HG03378 (cell line): ENCODE measurements around the gene BNC2.

ENCODE experiments used
- ATAC-seq: cut with Tn5 transposase; IDR thresholded peaks from one replicate; pipeline ENCODE4 v1.9.1; 2021; ENCODE audit warnings: mild to moderate bottlenecking, moderate library complexity; ENCODE audit not compliant: unreplicated experiment

The BNC2 gene

GRCh38 chr9:16869131-16869881 is 1.2 kb downstream of the BNC2 start:
- ATAC-seq = no peak

GRCh38 chr9:16868701-16869100 is 1.8 kb downstream of the BNC2 start:
- ATAC-seq = no peak

- ATAC-seq = no peak
These were observed 2.7 kb downstream of the BNC2 start for GRCh38 chr9:16867576-16868311.

- ATAC-seq = no peak
These were observed 3.9 kb downstream of the BNC2 start for GRCh38 chr9:16866587-16866986.

GRCh38 chr9:16864649-16865434 is 5.6 kb downstream of the BNC2 start:
- no peak for ATAC-seq

GRCh38 chr9:16848179-16848578 is 22.3 kb downstream of the BNC2 start:
- no peak for ATAC-seq

- no peak for ATAC-seq
These were observed 23.5 kb downstream of the BNC2 start for GRCh38 chr9:16846986-16847385.

GRCh38 chr9:16846367-16846766 is 24.1 kb downstream of the BNC2 start:
- no peak for ATAC-seq

GRCh38 chr9:16834817-16835216 is 35.7 kb downstream of the BNC2 start:
- ATAC-seq = no peak

GRCh38 chr9:16833296-16833835 is 37.1 kb downstream of the BNC2 start:
- ATAC-seq = no peak

- no peak for ATAC-seq
These were observed 38.4 kb downstream of the BNC2 start for GRCh38 chr9:16832101-16832500.

- ATAC-seq = no peak
These were observed 39.7 kb downstream of the BNC2 start for GRCh38 chr9:16830806-16831205.

GRCh38 chr9:16828340-16829281 is 41.9 kb downstream of the BNC2 start:
- no peak for ATAC-seq

GRCh38 chr9:16825971-16826625 is 44.4 kb downstream of the BNC2 start:
- ATAC-seq = no peak

GRCh38 chr9:16825331-16825725 is 45.1 kb downstream of the BNC2 start:
- ATAC-seq = no peak

GRCh38 chr9:16824545-16825330 is 45.7 kb downstream of the BNC2 start:
- no peak for ATAC-seq

- no peak for ATAC-seq
These were observed 46.6 kb downstream of the BNC2 start for GRCh38 chr9:16823906-16824305.

GRCh38 chr9:16821344-16821743 is 49.1 kb downstream of the BNC2 start:
- no peak for ATAC-seq

GRCh38 chr9:16817514-16817913 is 53.0 kb downstream of the BNC2 start:
- ATAC-seq = no peak
